Fibroblast of lung (primary cell): ENCODE data around the gene ALAS1. TPM values are rescaled to one million over a fixed set of nuclear protein-coding genes. Genes with fewer than 3 reads are reported as not detected.

Experiments used
- DNase-seq, 2 donors: peaks; one replicate each; pipeline versions ENCODE4 v3.0.0 to v3.0.0-alpha.2; 2010; ENCODE audit warnings: low read depth in 2 of 2
- H2AFZ ChIP-seq: 2 replicates; pipeline ENCODE4 v1.5.1; 2012; ENCODE audit warnings: low read length, control low read depth, inconsistent platforms
- H3K27ac ChIP-seq: 2 replicates; pipeline ENCODE4 v1.5.1; 2011; ENCODE audit warnings: low read length, control low read depth; ENCODE audit not compliant: insufficient read depth
- H3K27me3 ChIP-seq: 2 replicates; pipeline ENCODE4 v1.5.1; 2011; ENCODE audit warnings: mild to moderate bottlenecking, low read length; ENCODE audit not compliant: control insufficient read depth, insufficient read depth
- H3K36me3 ChIP-seq: 2 replicates; pipeline ENCODE4 v1.5.1; 2011; ENCODE audit warnings: low read length; ENCODE audit not compliant: control insufficient read depth, insufficient read depth
- H3K4me1 ChIP-seq: 2 replicates; pipeline ENCODE4 v1.5.1; 2011; ENCODE audit warnings: low read length; ENCODE audit not compliant: control insufficient read depth, insufficient read depth; ENCODE audit errors: extremely low read depth
- H3K4me2 ChIP-seq: 2 replicates; pipeline ENCODE4 v1.5.1; 2011; ENCODE audit warnings: low read length, control low read depth; ENCODE audit not compliant: insufficient read depth; ENCODE audit errors: extremely low read depth
- H3K4me3 ChIP-seq, 4 experiments: fragments of 200-600 bp in 1 of 4; sonication (generic) in 1 of 4; replicated peaks in 1 of 4; 2 replicates each; pipeline ENCODE4 v1.5.1; 2011 to 2016; ENCODE audit warnings: low read length in 4 of 4, low read depth in 3 of 4, mild to moderate bottlenecking in 3 of 4, control low read depth in 2 of 4, inconsistent platforms in 1 of 4, mixed read lengths in 1 of 4; ENCODE audit not compliant: insufficient read depth in 1 of 4; ENCODE audit errors: control extremely low read depth in 1 of 4
- H3K79me2 ChIP-seq: 2 replicates; pipeline ENCODE4 v1.5.1; 2012; ENCODE audit warnings: mild to moderate bottlenecking, low read length, inconsistent platforms; ENCODE audit not compliant: control insufficient read depth, insufficient read depth
- H3K9ac ChIP-seq: 2 replicates; pipeline ENCODE4 v1.5.1; 2011; ENCODE audit warnings: mild to moderate bottlenecking, low read length, control low read depth; ENCODE audit not compliant: insufficient read depth
- H3K9me3 ChIP-seq: 2 replicates; pipeline ENCODE4 v1.5.1; 2012; ENCODE audit warnings: low read depth, low read length; ENCODE audit not compliant: control insufficient read depth, insufficient read depth
- H4K20me1 ChIP-seq: 2 replicates; pipeline ENCODE4 v1.5.1; 2011; ENCODE audit warnings: low read length; ENCODE audit not compliant: control insufficient read depth, insufficient read depth; ENCODE audit errors: extremely low read depth
- CTCF ChIP-seq, 2 donors: IDR thresholded peaks in 1 of 2; conservative IDR thresholded peaks in 1 of 2; 1 replicate in 1 of 2; 2 replicates in 1 of 2; pipeline ENCODE4 v1.5.1; 2011 to 2012; ENCODE audit warnings: low read length in 2 of 2, control low read depth in 1 of 2, inconsistent platforms in 1 of 2, low read depth in 1 of 2, mild to moderate bottlenecking in 1 of 2
- EZH2 ChIP-seq: IDR thresholded peaks from 2 replicates; pipeline ENCODE4 v1.5.1; 2012; ENCODE audit warnings: low read length, control low read depth, mild to moderate bottlenecking; ENCODE audit errors: missing control alignments
- polyA plus RNA-seq, 2 donors: library from polyadenylated mRNA; depleted of rRNA in 1 of 2; stranded (reverse) in 1 of 2; unstranded in 1 of 2; fragments of >200 nt; gene quantifications; 2 replicates each; pipeline ENCODE4 v1.2.1, GENCODE V29; 2011 to 2012; ENCODE audit warnings: missing spikeins in 1 of 2
- total RNA-seq: library from RNA; depleted of rRNA; stranded (reverse); fragments of >200 nt; gene quantifications from 2 replicates; pipeline ENCODE4 v1.2.1, GENCODE V29; 2014

The ALAS1 gene
- total and polyA plus RNA-seq, 2 donors (not counting 1 experiment from before 2014, with no cell fraction given): 60.9 to 61.8 TPM

- Histone ChIP-seq H3K27ac (no peak overlapping the region), H3K9me3 (no peaks in the 10 kb centered on the region), H2AFZ (no peak overlapping the region), H3K4me3 (no peak overlapping the region), H3K9ac (no peak overlapping the region), H3K4me2 (no peak overlapping the region), H4K20me1 (no peaks in the 10 kb centered on the region), H3K36me3 (peaks cover 40% of the 10 kb centered on the region), H3K4me1 (peaks cover 5% of the 10 kb centered on the region), H3K79me2 (peaks cover 12% of the 10 kb centered on the region), H3K27me3 (no peaks in the 10 kb centered on the region)
- DNase-seq: peak; percentile 27 to 45
- TF ChIP-seq EZH2 (no peak), CTCF (conservative IDR thresholded peaks at IDR 0.05 in 1 of 2, IDR thresholded peaks at IDR 0.05 in 1 of 2; ENCODE audit: low read depth in 1 of 2, low read length in 2 of 2) (peak; percentile 70 to 76)
Observed at GRCh38 chr3:52231502-52232278, 33.7 kb downstream of the ALAS1 start.

GRCh38 chr3:52232279-52233107 lies 34.5 kb downstream of the ALAS1 start:
- Histone ChIP-seq H3K4me2 (no peak overlapping the region), H3K27ac (no peak overlapping the region), H3K4me3 (no peak overlapping the region), H3K9ac (no peak overlapping the region), H3K27me3 (no peaks in the 10 kb centered on the region), H2AFZ (no peak overlapping the region), H3K36me3 (peaks cover 40% of the 10 kb centered on the region), H3K4me1 (peaks cover 12% of the 10 kb centered on the region), H3K79me2 (peaks cover 16% of the 10 kb centered on the region), H3K9me3 (no peaks in the 10 kb centered on the region), H4K20me1 (no peaks in the 10 kb centered on the region)
- TF ChIP-seq EZH2 (no peak), CTCF (conservative IDR thresholded peaks at IDR 0.05 in 1 of 2, IDR thresholded peaks at IDR 0.05 in 1 of 2; ENCODE audit: low read depth in 1 of 2, low read length in 2 of 2) (no peak)
- no peak for DNase-seq

DNA sequence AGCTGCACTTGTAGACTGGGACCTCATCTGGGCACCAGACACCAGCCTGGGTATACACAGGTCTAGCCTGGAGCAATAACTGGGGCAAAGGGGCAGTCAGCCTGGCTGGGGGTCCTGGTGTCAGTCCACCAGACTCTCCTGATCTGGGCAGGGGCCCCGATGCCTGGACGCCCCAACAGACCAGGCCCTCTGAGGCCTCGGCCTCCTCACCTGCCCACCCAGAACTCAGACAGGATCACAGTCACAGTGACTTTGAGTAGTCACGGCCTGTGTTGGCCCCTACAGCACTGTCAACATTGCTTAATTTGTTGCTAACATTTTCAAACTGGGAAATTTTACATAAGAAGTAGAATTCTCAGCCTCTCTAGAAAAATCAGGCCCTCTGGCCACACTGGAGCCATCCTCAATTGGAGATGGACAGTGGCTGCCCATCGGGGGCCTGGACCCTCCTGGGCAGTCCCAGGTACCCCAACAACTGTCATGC lies 35.2 kb downstream of the ALAS1 start:
- H3K4me2 ChIP-seq: no peak overlapping the region
- no peaks in the 10 kb centered on the region for H3K9me3 ChIP-seq
- no peak for DNase-seq
- TF ChIP-seq EZH2 (no peak), CTCF (conservative IDR thresholded peaks at IDR 0.05 in 1 of 2, IDR thresholded peaks at IDR 0.05 in 1 of 2; ENCODE audit: low read depth in 1 of 2, low read length in 2 of 2) (no peak)
- H3K4me3 ChIP-seq: no peak overlapping the region
- H3K79me2 ChIP-seq: peaks cover 16% of the 10 kb centered on the region
- no peak overlapping the region for H3K9ac ChIP-seq
- H3K4me1 ChIP-seq: peaks cover 17% of the 10 kb centered on the region
- peaks cover 40% of the 10 kb centered on the region for H3K36me3 ChIP-seq
- no peak overlapping the region for H2AFZ ChIP-seq
- H3K27me3 ChIP-seq: no peaks in the 10 kb centered on the region
- no peaks in the 10 kb centered on the region for H4K20me1 ChIP-seq
- no peak overlapping the region for H3K27ac ChIP-seq
